B cell (primary cell): ENCODE data around the gene TSPYL1. TPM values are rescaled to one million over a fixed set of nuclear protein-coding genes. Genes with fewer than 3 reads are reported as not detected.

Source experiments
- ATAC-seq: fragments of 200-7000 bp; cut with Tn5 transposase; one replicate; pipeline ENCODE4 v1.10.0; 2021; ENCODE audit warnings: low read depth, mild to moderate bottlenecking, moderate number of reproducible peaks, moderate library complexity
- CTCF ChIA-PET: fragments of 350-600 bp; sonication (Branson Sonifier 250); formaldehyde crosslinking; loops from one replicate; lab custom pipeline; 2021; ENCODE audit warnings: antibody characterized with exemption, inconsistent platforms; lab: Charles Lee
- POLR2A ChIA-PET: fragments of 350-600 bp; sonication (Branson Sonifier 250); formaldehyde crosslinking; loops from one replicate; lab custom pipeline; 2021; ENCODE audit warnings: antibody characterized with exemption; lab: Charles Lee
- DNase-seq: peaks from one replicate; pipeline ENCODE4 v3.0.0; 2013
- H2AFZ ChIP-seq: 2 replicates; pipeline ENCODE4 v1.6.1; 2012; ENCODE audit warnings: mild to moderate bottlenecking, low read depth, low read length; ENCODE audit not compliant: insufficient read depth, poor library complexity, severe bottlenecking
- H3K27ac ChIP-seq, 2 donors: 1 replicate in 1 of 2; 2 replicates in 1 of 2; pipeline ENCODE4 v1.5.1; 2012 to 2013; ENCODE audit warnings: low read length in 2 of 2, mild to moderate bottlenecking in 2 of 2, moderate library complexity in 1 of 2
- H3K27me3 ChIP-seq, 4 experiments: fragments of 200-600 bp in 1 of 4; sonication (generic) in 1 of 4; replicated peaks in 1 of 4; 1 replicate in 2 of 4; 2 replicates in 2 of 4; pipeline versions ENCODE4 v1.6.1 to v1.7.0; 2013 to 2016; ENCODE audit warnings: low read length in 3 of 4, mild to moderate bottlenecking in 2 of 4, mixed read lengths in 1 of 4, moderate library complexity in 1 of 4; ENCODE audit not compliant: insufficient read depth in 4 of 4, control insufficient read depth in 3 of 4; ENCODE audit errors: control extremely low read depth in 1 of 4
- H3K36me3 ChIP-seq, 2 experiments: replicated peaks in 1 of 2; 1 replicate in 1 of 2; 2 replicates in 1 of 2; pipeline versions ENCODE4 v1.6.1 to v1.7.1; 2013; ENCODE audit warnings: low read length in 1 of 2; ENCODE audit not compliant: insufficient read depth in 2 of 2, control insufficient read depth in 1 of 2; ENCODE audit errors: control extremely low read depth in 1 of 2, extremely low read depth in 1 of 2
- H3K4me1 ChIP-seq, 2 donors: fragments of 200-600 bp in 1 of 2; sonication (generic) in 1 of 2; 1 replicate in 1 of 2; 2 replicates in 1 of 2; pipeline versions ENCODE4 v1.5.1 to v1.6.1; 2013 to 2017; ENCODE audit warnings: low read length in 2 of 2; ENCODE audit not compliant: control insufficient read depth in 2 of 2, insufficient read depth in 2 of 2
- H3K4me2 ChIP-seq: replicated peaks from 2 replicates; pipeline ENCODE3; 2012; ENCODE audit warnings: mild to moderate bottlenecking, low read depth, low read length; ENCODE audit not compliant: poor library complexity, severe bottlenecking
- H3K4me3 ChIP-seq, 5 experiments: fragments of 200-600 bp in 1 of 5; sonication (generic) in 1 of 5; 1 replicate in 3 of 5; 2 replicates in 2 of 5; pipeline versions ENCODE4 v1.5.1 to v1.7.0; 2011 to 2016; ENCODE audit warnings: low read length in 4 of 5, mild to moderate bottlenecking in 4 of 5, low read depth in 2 of 5, control low read depth in 1 of 5, moderate library complexity in 1 of 5; ENCODE audit not compliant: insufficient read depth in 1 of 5; ENCODE audit errors: control extremely low read depth in 1 of 5, extremely low read depth in 1 of 5
- H3K79me2 ChIP-seq: fragments of 200-600 bp; sonication (generic); one replicate; pipeline ENCODE4 v1.6.0; 2016; ENCODE audit warnings: low read length; ENCODE audit not compliant: control insufficient read depth, insufficient read depth
- H3K9ac ChIP-seq: fragments of 200-600 bp; sonication (generic); 2 replicates; pipeline ENCODE4 v1.6.1; 2017; ENCODE audit warnings: mild to moderate bottlenecking, low read length, moderate library complexity
- H3K9me3 ChIP-seq, 3 donors: one replicate each; pipeline versions ENCODE4 v1.6.1 to v1.7.1; 2013; ENCODE audit warnings: low read length in 2 of 3; ENCODE audit not compliant: control insufficient read depth in 2 of 3, insufficient read depth in 1 of 3; ENCODE audit errors: control extremely low read depth in 1 of 3
- H4K20me1 ChIP-seq: 2 replicates; pipeline ENCODE4 v1.6.0; 2012; ENCODE audit warnings: mild to moderate bottlenecking, low read length; ENCODE audit not compliant: insufficient read depth, control insufficient read depth, poor library complexity, severe bottlenecking
- H3K27ac Mint-ChIP-seq: one replicate; pipeline ENCODE4 v1.8.0; 2021; ENCODE audit warnings: mixed read lengths
- H3K27me3 Mint-ChIP-seq: one replicate; pipeline ENCODE4 v1.8.0; 2021; ENCODE audit warnings: mixed read lengths
- H3K4me1 Mint-ChIP-seq: one replicate; pipeline ENCODE4 v1.8.0; 2021; ENCODE audit warnings: mixed read lengths
- H3K4me3 Mint-ChIP-seq: one replicate; pipeline ENCODE4 v1.8.0; 2021; ENCODE audit warnings: mixed read lengths
- H3K9me3 Mint-ChIP-seq: one replicate; pipeline ENCODE4 v1.8.0; 2022; ENCODE audit warnings: mixed read lengths; ENCODE audit not compliant: insufficient read depth
- CTCF ChIP-seq: fragments of 200-600 bp; IDR thresholded peaks from one replicate; pipeline ENCODE4 v1.8.0; 2022; ENCODE audit warnings: antibody characterized with exemption, mild to moderate bottlenecking
- EZH2 ChIP-seq: IDR thresholded peaks from 2 replicates; pipeline ENCODE4 v1.6.1; 2012; ENCODE audit warnings: borderline replicate concordance, low read depth, mild to moderate bottlenecking, moderate library complexity, low read length; ENCODE audit not compliant: insufficient read depth, poor library complexity, severe bottlenecking
- WGBS: methylation state at CpG from one replicate; pipeline ENCODE4 v1.1.5; 2013; ENCODE audit warnings: missing lambda C conversion rate; ENCODE audit not compliant: insufficient coverage; 5-methylcytosine and 5-hydroxymethylcytosine counted together
- intact Hi-C: fragments of 100-400 bp; cut with micrococcal nuclease; formaldehyde crosslinking; loops from one replicate; pipeline ENCODE4 v1.10.0; 2022
- polyA plus RNA-seq: library from polyadenylated mRNA; depleted of rRNA; stranded (reverse); fragments of >200 nt; gene quantifications from 2 replicates; pipeline ENCODE4 v1.2.3, GENCODE V29; 2012
- total RNA-seq, 2 donors: library from RNA; stranded (reverse); fragments of 120-200 nt in 1 of 2; gene quantifications; 1 replicate in 1 of 2; 2 replicates in 1 of 2; pipeline versions ENCODE4 v1.2.3 to v1.2.4, GENCODE V29; 2013 to 2022

The TSPYL1 gene
- total and polyA plus RNA-seq, 2 donors (not counting 1 experiment from before 2014, with no cell fraction given) = 93.3 to 101 TPM

GRCh38 chr6:116291701-116292396 is 12.1 kb upstream of the TSPYL1 start:
- H3K4me3 Mint-ChIP-seq = no peak overlapping the region
- Histone ChIP-seq H3K4me1 (no peaks in the 10 kb centered on the region), H3K79me2 (peaks cover 11% of the 10 kb centered on the region), H4K20me1 (no peaks in the 10 kb centered on the region), H3K36me3 (no peaks in the 10 kb centered on the region), H3K9me3 (no peaks in the 10 kb centered on the region), H3K4me2 (no peak overlapping the region), H3K9ac (no peak overlapping the region), H2AFZ (no peak overlapping the region), H3K4me3 (no peak overlapping the region), H3K27ac (no peak overlapping the region), H3K27me3 (no peaks in the 10 kb centered on the region)
- H3K27me3 Mint-ChIP-seq = no peaks in the 10 kb centered on the region
- WGBS = 54% methylated on average over 4 of the region's 4 CpGs
- ChIA-PET CTCF (interaction anchor here (0.8 to 7.9 kb wide), 7 partner anchors 11 to 269 kb away, joined by 3 to 151 read pairs (median 6); no protein-coding TSS in a partner anchor), POLR2A (no interaction called here)
- ATAC-seq (no peak), DNase-seq (no peak)
- H3K27ac Mint-ChIP-seq = no peak overlapping the region
- no peak for TF ChIP-seq CTCF
- no peak for TF ChIP-seq EZH2
- intact Hi-C loops = no loop called here
- H3K9me3 Mint-ChIP-seq = no peaks in the 10 kb centered on the region
- no peaks in the 10 kb centered on the region for H3K4me1 Mint-ChIP-seq

- WGBS = no CpG with 5 or more reads among the region's 2 CpGs
- intact Hi-C loops = no loop called here
- H3K4me3 ChIP-seq = no peak overlapping the region
Observed at GRCh38 chr6:116290799-116291198, 11.1 kb upstream of the TSPYL1 start.

More at GRCh38 chr6:116290799-116291198, 11.1 kb upstream of the TSPYL1 start:
- ChIA-PET POLR2A (no interaction called here), CTCF (interaction anchor here (1.0 to 7.9 kb wide), 6 partner anchors 10 to 270 kb away, joined by 3 to 151 read pairs (median 12); no protein-coding TSS in a partner anchor)
- H3K79me2 ChIP-seq = peaks cover 14% of the 10 kb centered on the region
- no peaks in the 10 kb centered on the region for H3K9me3 ChIP-seq
- no peaks in the 10 kb centered on the region for H3K9me3 Mint-ChIP-seq
- no peak overlapping the region for H3K27ac ChIP-seq
- ATAC-seq (no peak), DNase-seq (no peak)
- H3K36me3 ChIP-seq = no peaks in the 10 kb centered on the region
- no peaks in the 10 kb centered on the region for H4K20me1 ChIP-seq
- H3K4me1 ChIP-seq = no peaks in the 10 kb centered on the region
- no peaks in the 10 kb centered on the region for H3K27me3 Mint-ChIP-seq
- no peak for TF ChIP-seq EZH2
- no peak for TF ChIP-seq CTCF
- H3K4me1 Mint-ChIP-seq = no peaks in the 10 kb centered on the region
- H3K27ac Mint-ChIP-seq = no peak overlapping the region
- H2AFZ ChIP-seq = no peak overlapping the region
- H3K4me2 ChIP-seq = no peak overlapping the region
- H3K4me3 Mint-ChIP-seq = no peak overlapping the region
- H3K9ac ChIP-seq = no peak overlapping the region
- no peaks in the 10 kb centered on the region for H3K27me3 ChIP-seq
